GM12872 (cell line): ENCODE results near the gene MED20.

Experiments
- TF ChIP-seq, protein P1 (sequence below): IDR thresholded peaks from 3 replicates; pipeline ENCODE4 v1.5.1; 2011; ENCODE audit warnings: low read depth, mild to moderate bottlenecking, low read length, moderate library complexity; ENCODE audit not compliant: insufficient read depth

Gene MED20

GRCh38 chr6:41947581-41948220 is 26.8 kb upstream of the MED20 start:
- TF ChIP-seq, protein P1, sequence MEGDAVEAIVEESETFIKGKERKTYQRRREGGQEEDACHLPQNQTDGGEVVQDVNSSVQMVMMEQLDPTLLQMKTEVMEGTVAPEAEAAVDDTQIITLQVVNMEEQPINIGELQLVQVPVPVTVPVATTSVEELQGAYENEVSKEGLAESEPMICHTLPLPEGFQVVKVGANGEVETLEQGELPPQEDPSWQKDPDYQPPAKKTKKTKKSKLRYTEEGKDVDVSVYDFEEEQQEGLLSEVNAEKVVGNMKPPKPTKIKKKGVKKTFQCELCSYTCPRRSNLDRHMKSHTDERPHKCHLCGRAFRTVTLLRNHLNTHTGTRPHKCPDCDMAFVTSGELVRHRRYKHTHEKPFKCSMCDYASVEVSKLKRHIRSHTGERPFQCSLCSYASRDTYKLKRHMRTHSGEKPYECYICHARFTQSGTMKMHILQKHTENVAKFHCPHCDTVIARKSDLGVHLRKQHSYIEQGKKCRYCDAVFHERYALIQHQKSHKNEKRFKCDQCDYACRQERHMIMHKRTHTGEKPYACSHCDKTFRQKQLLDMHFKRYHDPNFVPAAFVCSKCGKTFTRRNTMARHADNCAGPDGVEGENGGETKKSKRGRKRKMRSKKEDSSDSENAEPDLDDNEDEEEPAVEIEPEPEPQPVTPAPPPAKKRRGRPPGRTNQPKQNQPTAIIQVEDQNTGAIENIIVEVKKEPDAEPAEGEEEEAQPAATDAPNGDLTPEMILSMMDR = no peak

- TF ChIP-seq, protein P1 = no peak
Observed at GRCh38 chr6:41943456-41943855, 22.5 kb upstream of the MED20 start.

DNA sequence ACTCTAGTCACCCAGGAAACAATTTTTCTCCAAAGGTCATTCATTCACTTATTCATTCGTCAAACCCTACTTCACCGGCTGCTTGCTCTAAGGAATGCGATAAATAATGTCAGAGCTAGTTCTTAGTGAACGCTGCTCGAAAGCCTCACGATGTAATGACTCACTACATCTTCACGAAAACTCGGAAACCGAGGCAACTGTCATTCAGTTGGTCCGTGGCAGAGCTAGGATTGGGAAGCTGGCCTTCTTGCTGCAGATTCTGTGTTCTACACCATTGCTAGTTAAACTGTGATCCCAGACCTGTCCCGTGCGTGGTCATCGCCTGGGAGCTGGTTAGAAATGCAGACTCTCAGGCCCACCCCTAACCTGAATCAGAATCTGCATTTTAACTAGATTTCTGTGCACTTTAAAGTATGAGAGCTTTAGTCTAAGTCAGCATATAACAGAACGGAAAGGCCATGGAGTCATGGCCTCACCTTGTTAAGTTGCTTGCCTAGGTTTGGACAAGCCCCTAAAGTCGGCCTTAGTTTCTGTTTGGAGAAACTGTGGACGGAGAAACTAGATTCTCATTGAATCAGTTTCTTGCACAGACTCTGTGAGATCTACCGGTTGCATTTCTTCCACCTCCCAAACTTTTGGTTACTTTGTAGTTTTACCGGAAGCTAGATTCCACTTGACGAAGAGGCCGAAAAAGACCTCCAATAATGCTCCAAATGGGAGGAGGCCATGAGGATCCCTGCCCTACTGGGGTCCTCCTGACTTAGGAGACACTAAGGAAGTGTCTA is 21.3 kb upstream of the MED20 start:
- TF ChIP-seq, protein P1 = no peak

DNA sequence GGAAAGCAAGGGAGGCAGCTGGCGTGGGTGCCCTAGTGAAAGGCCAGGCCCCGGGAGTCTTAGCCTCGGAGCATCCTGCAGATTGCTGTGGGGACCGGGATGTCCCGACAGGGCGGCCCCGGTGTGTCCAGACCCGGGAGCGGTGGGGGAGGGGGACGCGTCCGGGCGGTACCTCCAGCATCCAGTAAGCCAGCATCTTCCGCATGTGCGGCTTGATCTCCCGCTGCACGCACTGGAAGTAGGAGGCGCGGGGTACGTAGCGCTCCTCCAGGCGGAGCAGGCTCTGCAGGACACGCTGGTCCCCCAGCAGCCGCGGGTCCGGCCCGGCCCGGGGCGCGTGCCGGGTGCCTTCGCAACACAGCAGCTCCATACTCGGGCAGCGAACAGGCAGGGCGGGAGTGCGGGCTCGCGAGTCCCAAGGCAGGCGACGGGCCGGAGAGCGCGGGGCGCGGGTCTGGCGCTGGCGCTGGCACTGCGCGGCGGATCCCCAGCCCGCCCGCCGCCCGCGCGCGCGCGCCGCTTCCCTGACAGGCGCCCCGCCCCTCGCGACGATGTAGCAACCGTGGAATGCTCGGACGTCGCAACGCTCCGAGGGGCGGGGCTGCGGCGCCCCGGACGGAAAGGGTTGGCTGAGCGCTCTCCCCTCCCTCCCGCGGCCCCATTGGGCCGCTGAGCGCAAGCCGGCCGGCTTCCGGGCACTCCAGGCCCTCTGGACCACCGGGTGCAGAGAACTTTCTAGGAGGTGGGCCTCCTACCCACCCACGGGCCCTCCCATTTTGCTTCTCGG is 20.5 kb upstream of the MED20 start, which contains the start of gene CCND3:
Gene CCND3, minus strand, starts transcription at position 529 of the 787 bp plus-strand sequence. Its CDS starts 159 bp downstream, at position 370.
- TF ChIP-seq, protein P1 = no peak

GRCh38 chr6:41940759-41941279 is 19.9 kb upstream of the MED20 start:
- TF ChIP-seq, protein P1 = no peak

DNA sequence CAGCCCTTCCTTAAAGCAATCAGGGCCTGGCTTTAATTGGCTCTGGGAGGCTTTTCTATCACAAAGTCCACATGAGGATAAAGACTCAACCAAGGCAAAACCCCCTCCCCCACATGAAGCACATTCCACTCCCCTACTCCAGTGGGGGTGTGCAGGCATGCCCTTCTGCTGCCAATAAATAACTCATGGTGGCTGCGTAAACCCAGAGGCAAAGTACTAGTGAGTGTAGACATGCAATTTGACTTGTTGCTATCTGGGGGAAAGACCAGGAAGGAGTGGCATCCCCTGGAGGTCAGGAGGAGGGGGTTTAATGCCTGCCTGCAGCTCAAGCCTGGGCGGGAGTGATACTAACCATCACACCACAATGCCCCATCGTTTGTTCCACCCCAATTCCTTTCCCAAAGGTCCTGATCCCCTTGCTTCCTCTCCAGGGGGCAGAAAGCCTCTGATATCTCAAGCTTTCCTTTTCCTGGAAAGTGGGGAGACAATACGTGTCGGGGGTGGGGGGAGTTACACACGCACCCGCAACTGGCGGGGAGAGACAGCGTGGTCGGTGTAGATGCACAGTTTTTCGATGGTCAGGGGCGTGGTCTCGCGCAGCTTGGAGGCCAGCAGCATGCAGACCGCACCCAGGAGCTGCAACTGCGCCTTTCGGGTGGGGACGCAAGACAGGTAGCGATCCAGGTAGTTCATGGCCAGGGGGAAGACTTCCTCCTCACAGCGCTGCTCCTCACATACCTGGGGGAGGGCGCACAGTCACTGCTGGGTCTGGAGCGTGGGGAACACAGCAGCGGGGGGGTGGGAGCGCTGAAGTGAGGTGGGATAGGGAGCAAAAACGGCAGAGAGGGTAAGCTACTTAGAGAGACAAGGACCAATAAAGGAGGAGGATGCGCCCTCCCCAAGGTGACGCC is 19.2 kb upstream of the MED20 start:
- TF ChIP-seq, protein P1 = no peak
